ENCODE results near the gene FILIP1L.

Gene FILIP1L

GRCh38 chr3:99834211-99834957, 279.9 kb downstream of the FILIP1L start:
- Histone ChIP-seq H3K36me3 (ENCODE audit: low read length) (no peaks in the 10 kb centered on the region), H3F3A (ENCODE audit: insufficient read depth) (no peaks in the 10 kb centered on the region), H3K4me3 (ENCODE audit: insufficient read depth, low read length, poor library complexity, severe bottlenecking) (no peak overlapping the region), H3K4me2 (ENCODE audit: low read depth, low read length, poor library complexity, severe bottlenecking) (no peak overlapping the region), H3K9ac (ENCODE audit: low read length) (no peak overlapping the region), H3K9me3 (ENCODE audit: insufficient read depth, low read length) (no peaks in the 10 kb centered on the region), H3K79me2 (ENCODE audit: insufficient read depth, low read length) (peaks cover 62% of the 10 kb centered on the region), H4K20me1 (ENCODE audit: low read depth, low read length) (peaks cover 12% of the 10 kb centered on the region; the same call in 1 of the 2 replicates), H2AFZ (ENCODE audit: low read depth, low read length, severe bottlenecking) (no peak overlapping the region), H3K27me3 (ENCODE audit: low read length) (no peaks in the 10 kb centered on the region), H3K9me2 (replicated peaks; ENCODE audit: insufficient read depth, low read length) (no peaks in the 10 kb centered on the region), H3K27ac (ENCODE audit: low read depth, low read length) (no peak overlapping the region)
- TF ChIP-seq CTCF (IDR thresholded peaks at IDR 0.05; ENCODE audit: insufficient read depth, low read length, poor library complexity, severe bottlenecking) (no peak), EZH2phosphoT487 (conservative IDR thresholded peaks at IDR 0.05; ENCODE audit: low read length) (no peak)

- no peaks in the 10 kb centered on the region for H3K27me3 ChIP-seq (ENCODE audit: low read length)
- H3K36me3 ChIP-seq (ENCODE audit: low read length) = no peaks in the 10 kb centered on the region
- H3K4me3 ChIP-seq (ENCODE audit: insufficient read depth, low read length, poor library complexity, severe bottlenecking) = no peak overlapping the region
- peaks cover 68% of the 10 kb centered on the region for H3K79me2 ChIP-seq (ENCODE audit: insufficient read depth, low read length)
- TF ChIP-seq EZH2phosphoT487 (conservative IDR thresholded peaks at IDR 0.05; ENCODE audit: low read length) (no peak), CTCF (IDR thresholded peaks at IDR 0.05; ENCODE audit: insufficient read depth, low read length, poor library complexity, severe bottlenecking) (no peak)
- H2AFZ ChIP-seq (ENCODE audit: low read depth, low read length, severe bottlenecking) = no peak overlapping the region
- H3K9ac ChIP-seq (ENCODE audit: low read length) = no peak overlapping the region
- no peak overlapping the region for H3K4me2 ChIP-seq (ENCODE audit: low read depth, low read length, poor library complexity, severe bottlenecking)
- H3F3A ChIP-seq (ENCODE audit: insufficient read depth) = no peaks in the 10 kb centered on the region
- no peaks in the 10 kb centered on the region for H3K9me2 ChIP-seq (replicated peaks; ENCODE audit: insufficient read depth, low read length)
- peaks cover 12% of the 10 kb centered on the region; the same call in 1 of the 2 replicates for H4K20me1 ChIP-seq (ENCODE audit: low read depth, low read length)
- no peak overlapping the region for H3K27ac ChIP-seq (ENCODE audit: low read depth, low read length)
- H3K9me3 ChIP-seq (ENCODE audit: insufficient read depth, low read length) = no peaks in the 10 kb centered on the region
Observed at GRCh38 chr3:99833617-99834205, 280.6 kb downstream of the FILIP1L start.

GRCh38 chr3:99829844-99830243, 284.5 kb downstream of the FILIP1L start:
- Histone ChIP-seq H3F3A (ENCODE audit: insufficient read depth) (no peaks in the 10 kb centered on the region), H2AFZ (ENCODE audit: low read depth, low read length, severe bottlenecking) (no peak overlapping the region), H3K9me2 (replicated peaks; ENCODE audit: insufficient read depth, low read length) (no peaks in the 10 kb centered on the region), H3K4me2 (ENCODE audit: low read depth, low read length, poor library complexity, severe bottlenecking) (no peak overlapping the region), H4K20me1 (ENCODE audit: low read depth, low read length) (0 out of 2 replicates have a peak, but pooled peaks cover 12% of the 10 kb centered on the region), H3K27me3 (ENCODE audit: low read length) (no peaks in the 10 kb centered on the region), H3K9ac (ENCODE audit: low read length) (no peak overlapping the region), H3K79me2 (ENCODE audit: insufficient read depth, low read length) (peaks cover 62% of the 10 kb centered on the region), H3K27ac (ENCODE audit: low read depth, low read length) (no peak overlapping the region), H3K9me3 (ENCODE audit: insufficient read depth, low read length) (no peaks in the 10 kb centered on the region), H3K4me3 (ENCODE audit: insufficient read depth, low read length, poor library complexity, severe bottlenecking) (no peak overlapping the region), H3K36me3 (ENCODE audit: low read length) (no peaks in the 10 kb centered on the region)
- TF ChIP-seq CTCF (IDR thresholded peaks at IDR 0.05; ENCODE audit: insufficient read depth, low read length, poor library complexity, severe bottlenecking) (no peak), EZH2phosphoT487 (conservative IDR thresholded peaks at IDR 0.05; ENCODE audit: low read length) (no peak)
